Endothelial cell of umbilical vein (primary cell): ENCODE measurements around the gene ALDH1L2. TPM values are rescaled to one million over a fixed set of nuclear protein-coding genes. Genes with fewer than 3 reads are reported as not detected.

Experiments used
- BruUV-seq: library from RNA; stranded (reverse); fragments of 400-500 nt; replicated peaks from 2 replicates; lab custom pipeline; 2021; lab: Mats Ljungman, UMichigan
- CTCF ChIA-PET: fragments of 300-600, 350-600 bp; sonication (Branson Sonifier 250); formaldehyde crosslinking; loops from one replicate; lab custom pipeline; 2021; ENCODE audit warnings: antibody characterized with exemption, inconsistent platforms; lab: Charles Lee
- POLR2A ChIA-PET: fragments of 300-600, 350-600 bp; sonication (Branson Sonifier 250); formaldehyde crosslinking; loops from one replicate; lab custom pipeline; 2021; ENCODE audit warnings: antibody characterized with exemption, inconsistent platforms; lab: Charles Lee
- DNase-seq: peaks from one replicate; pipeline ENCODE4 v3.0.0-alpha.2; 2011; ENCODE audit warnings: low read depth, low spot score
- FAIRE-seq: peaks from 2 replicates; lab custom pipeline; 2011; peaks lifted over from hg19 to GRCh38; lab: Jason Lieb, UNC
- H2AFZ ChIP-seq: 2 replicates; pipeline ENCODE4 v1.6.0; 2012; ENCODE audit warnings: low read depth, low read length, control low read depth, inconsistent platforms
- H3K27ac ChIP-seq: 2 replicates; pipeline ENCODE4 v1.5.1; 2011; ENCODE audit warnings: low read depth, mild to moderate bottlenecking, control low read depth, low read length, moderate library complexity; ENCODE audit not compliant: insufficient read depth
- H3K27me3 ChIP-seq, 2 experiments: 2 replicates each; pipeline versions ENCODE4 v1.6.0 to v1.6.1; 2011; ENCODE audit warnings: low read length in 2 of 2, mixed read lengths in 1 of 2; ENCODE audit not compliant: control insufficient read depth in 2 of 2, insufficient read depth in 2 of 2
- H3K36me3 ChIP-seq, 2 experiments: 2 replicates in 1 of 2; 3 replicates in 1 of 2; pipeline ENCODE4 v1.5.1; 2011; ENCODE audit warnings: low read length in 2 of 2, mild to moderate bottlenecking in 1 of 2, moderate library complexity in 1 of 2; ENCODE audit not compliant: control insufficient read depth in 2 of 2, insufficient read depth in 2 of 2; ENCODE audit errors: extremely low read depth in 1 of 2
- H3K4me1 ChIP-seq: 3 replicates; pipeline ENCODE4 v1.5.1; 2011; ENCODE audit warnings: mild to moderate bottlenecking, low read length; ENCODE audit not compliant: control insufficient read depth, insufficient read depth; ENCODE audit errors: extremely low read depth
- H3K4me2 ChIP-seq: 2 replicates; pipeline ENCODE4 v1.6.1; 2011; ENCODE audit warnings: low read length, control low read depth, mixed read lengths; ENCODE audit not compliant: insufficient read depth
- H3K4me3 ChIP-seq, 3 experiments: fragments of 200-600 bp in 1 of 3; sonication (generic), shearing (Covaris generic) in 1 of 3; replicated peaks in 1 of 3; 2 replicates each; pipeline ENCODE4 v1.5.1; 2011 to 2016; ENCODE audit warnings: control low read depth in 3 of 3, low read length in 3 of 3, mild to moderate bottlenecking in 2 of 3, inconsistent platforms in 1 of 3, low read depth in 1 of 3, moderate library complexity in 1 of 3; ENCODE audit not compliant: insufficient read depth in 1 of 3
- H3K79me2 ChIP-seq: 2 replicates; pipeline ENCODE4 v1.6.0; 2012; ENCODE audit warnings: low read length, inconsistent platforms; ENCODE audit not compliant: control insufficient read depth, insufficient read depth
- H3K9ac ChIP-seq: replicated peaks from 2 replicates; pipeline ENCODE3; 2011; ENCODE audit warnings: low read length, control low read depth; ENCODE audit not compliant: insufficient read depth; ENCODE audit errors: extremely low read depth
- H3K9me1 ChIP-seq: replicated peaks from 3 replicates; pipeline ENCODE4 v1.6.0; 2011; ENCODE audit warnings: mild to moderate bottlenecking, low read length; ENCODE audit not compliant: control insufficient read depth, insufficient read depth; ENCODE audit errors: extremely low read depth
- H3K9me3 ChIP-seq: replicated peaks from 2 replicates; pipeline ENCODE4 v1.5.1; 2012; ENCODE audit warnings: low read length, inconsistent platforms; ENCODE audit not compliant: control insufficient read depth, insufficient read depth
- H4K20me1 ChIP-seq: replicated peaks from 2 replicates; pipeline ENCODE3; 2011; ENCODE audit warnings: mild to moderate bottlenecking, low read length; ENCODE audit not compliant: control insufficient read depth, insufficient read depth; ENCODE audit errors: extremely low read depth
- CTCF ChIP-seq, 2 donors: IDR thresholded peaks; 1 replicate in 1 of 2; 2 replicates in 1 of 2; pipeline ENCODE4 v1.5.1; 2011; ENCODE audit warnings: low read length in 2 of 2, mild to moderate bottlenecking in 2 of 2, moderate library complexity in 2 of 2, control low read depth in 1 of 2, inconsistent platforms in 1 of 2, low read depth in 1 of 2; ENCODE audit not compliant: insufficient read depth in 1 of 2; ENCODE audit errors: extremely low read depth in 1 of 2
- EZH2 ChIP-seq: IDR thresholded peaks from 2 replicates; pipeline ENCODE4 v1.6.1; 2012; ENCODE audit warnings: borderline replicate concordance, low read depth, mild to moderate bottlenecking, moderate library complexity, low read length, inconsistent platforms; ENCODE audit not compliant: severe bottlenecking
- FOS ChIP-seq: IDR thresholded peaks from 2 replicates; pipeline ENCODE4 v1.6.1; 2011; ENCODE audit warnings: mild to moderate bottlenecking, low read length, moderate library complexity, borderline replicate concordance; ENCODE audit not compliant: insufficient read depth
- GATA2 ChIP-seq: IDR thresholded peaks from 2 replicates; pipeline ENCODE4 v1.7.0; 2011; ENCODE audit warnings: low read depth, mild to moderate bottlenecking, moderate library complexity, mixed read lengths, low read length; ENCODE audit not compliant: insufficient read length, insufficient read depth
- JUN ChIP-seq: IDR thresholded peaks from 2 replicates; pipeline ENCODE4 v1.6.1; 2011; ENCODE audit warnings: borderline replicate concordance, low read depth; ENCODE audit not compliant: insufficient read length, insufficient read depth
- MAX ChIP-seq: IDR thresholded peaks from 2 replicates; pipeline ENCODE4 v1.6.1; 2011; ENCODE audit not compliant: insufficient read depth, insufficient read length
- MYC ChIP-seq: IDR thresholded peaks from one replicate; pipeline ENCODE4 v1.6.1; 2011; ENCODE audit warnings: mild to moderate bottlenecking, low read depth, low read length
- POLR2A ChIP-seq: IDR thresholded peaks from 2 replicates; pipeline ENCODE4 v1.6.1; 2012; ENCODE audit warnings: low read depth, mild to moderate bottlenecking, control low read depth, low read length
- POLR2AphosphoS5 ChIP-seq: IDR thresholded peaks from 2 replicates; pipeline ENCODE4 v1.6.1; 2012; ENCODE audit warnings: low read depth, mild to moderate bottlenecking, control low read depth, low read length, moderate library complexity; ENCODE audit not compliant: insufficient read depth
- dilution Hi-C: fragments of 300-500 bp; cut with MboI; formaldehyde crosslinking; loops from one replicate; pipeline ENCODE4 v1.15.0; 2019; ENCODE audit warnings: low sequenced_read_pairs; ENCODE audit not compliant: extremely low pct_ligation_motif_present
- intact Hi-C: fragments of 100-400 bp; cut with micrococcal nuclease; formaldehyde crosslinking; loops from one replicate; pipeline ENCODE4 v1.10.0; 2022
- polyA plus RNA-seq, 4 experiments: library from polyadenylated mRNA; depleted of rRNA in 3 of 4; stranded (reverse) in 3 of 4; unstranded in 1 of 4; fragments of >200 nt; gene quantifications; 2 replicates each; pipeline versions ENCODE4 v1.2.1 to v1.2.3, GENCODE V29; 2011 to 2012; ENCODE audit warnings: missing spikeins in 1 of 4
- total RNA-seq: library from RNA; stranded (reverse); gene quantifications from 2 replicates; pipeline ENCODE4 v1.2.3, GENCODE V29; 2021

ALDH1L2 gene
- total and polyA plus RNA-seq, 2 donors (not counting 3 experiments of a cell fraction or from before 2014, with no cell fraction given): 1.4 to 2.5 TPM

- H3K9ac ChIP-seq: no peak overlapping the region
- no peak overlapping the region for H3K27ac ChIP-seq
- H3K4me2 ChIP-seq: no peak overlapping the region
- no peaks in the 10 kb centered on the region for H3K9me1 ChIP-seq
- no peaks in the 10 kb centered on the region for H4K20me1 ChIP-seq
- H3K36me3 ChIP-seq: no peaks in the 10 kb centered on the region
- TF ChIP-seq JUN: no peak
- TF ChIP-seq EZH2: no peak
- TF ChIP-seq POLR2A: no peak
- TF ChIP-seq MYC: no peak
- no peak for TF ChIP-seq POLR2AphosphoS5
- no peak for TF ChIP-seq GATA2
- TF ChIP-seq CTCF (IDR thresholded peaks at IDR 0.05; ENCODE audit: extremely low read depth in 1 of 2, insufficient read depth in 1 of 2, low read depth in 1 of 2, low read length in 2 of 2): no peak
- no peak for TF ChIP-seq FOS
- no peak for TF ChIP-seq MAX
- no peaks in the 10 kb centered on the region for H3K79me2 ChIP-seq
- no TSS peak for BruUV-seq
- no peak for DNase-seq
- H3K27me3 ChIP-seq: peaks cover 3 to 8% of the 10 kb centered on the region in 2 experiments
- ChIA-PET CTCF (interaction anchor here (0.9 to 1.5 kb wide), 2 partner anchors 15 to 703 kb away, joined by 3 to 5 read pairs; no protein-coding TSS in a partner anchor), POLR2A (no interaction called here)
- H2AFZ ChIP-seq: no peak overlapping the region
- dilution Hi-C loops (no loop called here), intact Hi-C loops (loop anchor here (2.0 kb wide), 1 partner anchor 21 kb away; the partner anchor contains the start of gene WASHC4)
- H3K4me1 ChIP-seq: peaks cover 6% of the 10 kb centered on the region
- FAIRE-seq: no peak
- no peak overlapping the region for H3K4me3 ChIP-seq
- no peaks in the 10 kb centered on the region for H3K9me3 ChIP-seq
Observed at GRCh38 chr12:105085501-105085900, 1.2 kb upstream of the ALDH1L2 start.
